NCI-H524 treated with DMSO at 0.1 percent for 48 hours (cell line): ENCODE data around the gene MROH8.
A peak's percentile ranks its signal among the peaks of the same experiment; 100 is the strongest.

Source experiments
- DNase-seq: peaks from one replicate; lab custom pipeline; 2025; lab: John Stamatoyannopoulos, UW

MROH8 gene

GRCh38 chr20:37178839-37179682 lies at the start of gene MROH8, which contains the start of gene RPN2:
Gene MROH8, minus strand, starts transcription at chr20:37179548.
Gene RPN2, plus strand, starts transcription at chr20:37179330. Its CDS starts 27 bp downstream, at chr20:37179357.
- DNase-seq: peak; percentile 97

- DNase-seq: no peak
Observed at GRCh38 chr20:37228656-37229055, 49.3 kb upstream of the MROH8 start.

DNA sequence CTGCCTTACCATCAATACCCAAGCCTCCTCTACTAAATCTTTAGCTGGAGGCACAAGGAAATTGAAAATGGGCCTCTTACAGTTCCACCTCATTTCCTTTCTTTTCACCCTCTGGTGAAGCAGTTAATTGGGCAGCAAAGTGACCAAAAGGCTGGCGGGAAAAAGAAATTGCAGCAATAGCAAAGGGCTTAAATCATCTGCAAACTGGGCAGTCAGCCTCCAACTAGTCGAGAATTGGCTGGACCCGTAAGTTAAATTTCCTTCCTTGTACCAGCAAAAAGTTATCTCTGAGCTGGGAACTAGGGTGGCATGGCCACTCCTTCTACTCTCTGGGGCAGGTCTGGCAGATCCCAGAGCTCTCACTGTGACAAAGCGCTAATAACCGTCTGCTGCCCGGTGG lies 48.7 kb upstream of the MROH8 start:
- no peak for DNase-seq

DNA sequence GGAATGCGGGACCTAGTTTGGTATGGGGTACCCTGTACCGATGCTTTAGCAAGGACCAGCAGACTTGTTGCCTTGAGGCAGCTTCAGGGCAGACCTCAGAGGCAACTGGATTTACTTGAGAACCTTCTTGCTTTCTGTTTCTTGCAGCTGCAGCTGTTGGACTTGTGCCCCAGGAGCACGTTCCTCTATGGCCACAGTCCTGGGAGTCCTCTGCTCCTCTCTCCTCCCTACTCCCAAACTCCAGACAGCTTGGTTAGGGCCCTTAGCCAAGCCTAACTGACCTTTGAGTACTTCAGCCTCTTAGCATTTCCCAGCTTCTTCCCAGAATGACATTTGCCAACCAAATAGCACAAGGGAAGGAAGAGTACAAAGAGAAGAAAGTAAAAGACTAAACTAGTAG lies 47.5 kb upstream of the MROH8 start:
- DNase-seq: no peak

DNA sequence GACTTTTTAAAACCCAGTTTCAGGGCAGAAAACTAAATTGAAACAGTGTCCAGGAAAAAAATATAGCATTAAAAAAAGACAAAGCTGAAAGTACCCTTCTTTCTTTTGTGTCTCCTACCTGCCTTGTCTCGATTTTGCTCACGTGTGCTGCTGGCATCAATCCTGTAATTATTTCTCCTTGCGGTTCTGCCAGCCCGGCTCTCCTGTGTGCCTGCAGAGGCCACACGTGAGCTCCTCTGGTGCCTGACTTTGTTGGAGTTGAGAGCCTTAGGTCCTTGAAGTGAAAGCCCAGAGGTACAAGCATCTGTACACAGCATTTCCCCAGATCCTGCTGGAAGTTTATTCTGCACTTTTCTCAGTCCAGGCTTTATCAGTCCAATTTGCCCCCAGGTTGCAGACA lies 45.8 kb upstream of the MROH8 start:
- DNase-seq: no peak

DNA sequence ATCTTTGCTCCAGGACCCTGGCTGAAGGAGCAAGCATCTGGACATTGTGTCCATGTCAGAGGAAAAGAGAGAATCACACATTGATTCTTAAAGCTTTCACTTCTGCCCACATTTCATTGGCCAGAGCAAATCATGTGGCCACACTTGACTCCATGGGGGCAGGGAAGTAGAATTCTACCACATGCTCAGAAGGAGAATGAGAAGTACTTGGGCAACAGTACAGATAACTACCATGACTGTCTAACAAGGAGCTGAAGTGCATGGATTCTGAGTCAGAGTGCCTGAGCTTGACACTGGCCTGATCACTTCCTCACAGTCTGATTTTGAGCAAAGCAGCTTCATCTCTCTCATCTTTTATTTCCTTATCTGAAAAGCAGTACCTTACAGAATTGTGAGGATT lies 43.7 kb upstream of the MROH8 start:
- DNase-seq: no peak

DNA sequence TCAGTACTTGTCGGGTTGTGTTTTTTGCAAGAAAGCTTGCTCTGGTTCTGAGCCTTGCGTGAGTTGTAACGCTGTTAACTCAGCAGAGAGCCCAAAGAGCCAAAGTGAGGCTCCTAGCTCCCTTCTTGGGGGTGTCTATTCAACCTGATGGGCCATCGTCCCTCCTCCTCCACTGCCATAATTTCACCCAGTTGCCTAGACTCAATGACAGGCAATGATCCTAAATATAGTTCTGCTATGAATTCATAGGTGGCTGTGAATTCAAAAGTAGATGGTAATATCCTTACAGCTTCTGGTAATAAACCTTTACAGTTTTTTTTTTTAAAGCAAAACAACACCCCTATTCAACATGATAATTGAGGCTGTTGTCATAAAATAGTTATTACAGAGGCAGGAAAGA lies 42.7 kb upstream of the MROH8 start:
- DNase-seq: no peak

GRCh38 chr20:37220731-37221130 lies 41.4 kb upstream of the MROH8 start:
- no peak for DNase-seq

GRCh38 chr20:37219751-37220668 lies 40.7 kb upstream of the MROH8 start:
- DNase-seq: no peak

- no peak for DNase-seq
Observed at GRCh38 chr20:37218976-37219375, 39.6 kb upstream of the MROH8 start.

GRCh38 chr20:37218441-37218840 lies 39.1 kb upstream of the MROH8 start:
- DNase-seq: no peak

DNA sequence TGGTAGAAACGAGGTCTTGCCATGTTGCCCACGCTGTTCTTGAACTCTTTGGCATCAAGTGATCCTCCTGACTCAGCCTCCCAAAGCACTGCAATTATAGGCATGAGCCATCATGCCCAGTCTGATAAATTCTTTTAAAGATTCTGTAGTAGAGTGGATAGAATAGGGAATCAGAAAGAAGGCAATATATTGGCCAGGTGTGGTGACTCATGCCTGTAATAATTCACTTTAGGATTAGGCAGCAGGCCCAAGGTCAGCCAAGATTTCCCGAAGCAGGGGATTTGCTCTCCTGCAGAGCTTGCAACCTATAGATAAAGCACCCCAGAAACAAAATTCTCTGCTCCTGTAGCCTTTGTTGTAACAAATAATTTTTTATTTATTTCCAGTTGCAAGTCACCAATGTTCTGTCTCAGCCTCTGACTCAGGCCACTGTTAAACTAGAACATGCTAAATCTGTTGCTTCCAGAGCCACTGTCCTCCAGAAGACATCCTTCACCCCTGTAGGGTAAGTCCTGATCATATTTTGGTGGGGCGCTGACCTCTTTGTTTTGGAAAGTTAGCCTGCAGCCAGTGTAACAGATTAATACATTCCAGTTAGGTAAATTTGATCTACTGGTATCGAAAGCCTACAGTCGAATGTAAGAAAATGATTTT lies 30.4 kb upstream of the MROH8 start:
- DNase-seq: no peak

- DNase-seq: no peak
Observed at GRCh38 chr20:37209193-37209592, 29.8 kb upstream of the MROH8 start.

GRCh38 chr20:37207171-37207570 lies 27.8 kb upstream of the MROH8 start:
- no peak for DNase-seq

DNA sequence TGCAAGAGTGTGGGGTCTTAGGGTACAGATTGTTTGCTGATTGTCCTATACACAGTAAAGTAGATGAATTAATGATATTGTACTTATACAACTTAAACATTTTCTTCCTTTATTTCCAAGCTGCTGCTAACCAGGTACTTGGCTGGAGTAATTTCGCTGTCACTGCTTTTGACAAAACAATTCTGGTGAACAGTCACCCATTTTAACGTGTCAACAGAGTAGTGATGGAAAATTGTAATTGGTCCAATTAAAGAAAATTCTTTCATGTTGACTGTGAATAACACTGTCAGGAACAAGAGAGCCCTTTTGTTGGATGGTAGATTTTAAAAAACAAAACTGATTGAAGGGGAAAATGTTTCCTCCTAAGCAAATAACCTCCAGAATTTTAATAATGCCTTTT lies 26.4 kb upstream of the MROH8 start:
- DNase-seq: no peak

- DNase-seq: no peak
Observed at GRCh38 chr20:37205130-37205529, 25.8 kb upstream of the MROH8 start.

DNA sequence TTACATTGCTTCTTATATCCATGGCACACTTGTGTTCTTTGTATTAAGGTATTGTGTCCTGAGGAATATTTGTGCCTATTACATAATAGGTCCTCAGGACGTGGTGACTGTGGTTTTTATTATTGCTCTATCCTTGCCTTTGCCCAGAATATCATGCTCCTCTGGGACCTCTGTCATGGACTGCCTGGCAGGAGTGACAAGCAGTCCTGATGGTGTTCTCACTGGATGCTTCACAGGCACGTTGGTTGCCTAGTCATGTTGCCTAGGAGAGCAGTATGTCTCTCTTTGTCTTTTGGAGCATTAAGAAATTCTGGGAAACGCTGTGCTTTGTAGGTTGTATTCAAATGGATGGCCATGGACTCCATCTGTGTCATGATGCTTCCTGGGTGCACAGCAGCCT lies 24.7 kb upstream of the MROH8 start:
- no peak for DNase-seq

GRCh38 chr20:37202267-37202943 lies 23.1 kb upstream of the MROH8 start:
- no peak for DNase-seq

- no peak for DNase-seq
Observed at GRCh38 chr20:37201827-37202162, 22.4 kb upstream of the MROH8 start.

DNA sequence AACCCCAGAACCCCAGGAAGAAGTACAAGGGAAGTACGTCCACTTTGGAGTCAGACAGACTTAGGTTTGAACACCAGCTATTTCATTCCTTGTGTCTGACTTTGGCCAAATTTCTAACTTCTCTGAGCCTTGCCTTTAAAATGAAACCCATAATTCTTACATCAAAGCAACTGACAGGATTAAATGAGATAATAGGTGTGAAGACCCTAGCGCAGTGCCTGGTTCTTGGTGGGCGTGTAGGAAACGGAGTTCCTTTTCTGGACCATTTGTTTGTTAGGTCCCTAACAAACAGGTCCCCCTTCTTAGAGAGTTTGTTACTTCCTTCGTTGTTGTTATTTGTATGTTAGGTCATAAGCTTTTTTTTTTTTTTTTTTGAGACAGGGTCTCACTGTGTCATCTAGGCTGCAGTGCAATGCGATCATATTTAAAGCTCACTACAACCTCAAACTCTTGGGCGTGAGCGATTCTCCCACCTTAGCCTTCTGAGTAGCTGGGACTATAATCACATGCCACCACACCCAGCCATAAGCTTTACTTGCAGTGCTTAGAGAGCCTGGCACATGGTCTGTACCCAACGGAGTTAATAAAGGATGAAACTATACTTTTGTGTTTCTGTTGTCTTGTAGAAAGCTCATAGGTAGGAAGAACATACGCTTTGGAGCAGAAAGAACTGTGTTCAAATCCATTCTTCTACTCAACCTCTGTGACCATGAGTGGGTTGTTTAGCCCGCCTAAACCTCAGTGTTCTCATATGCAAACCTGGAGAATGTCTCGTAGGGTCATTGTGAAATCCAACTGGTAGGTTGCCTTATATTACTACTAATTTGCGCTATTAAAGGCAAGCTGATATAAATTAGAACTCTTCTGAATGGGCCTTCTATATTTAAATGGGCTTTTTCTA lies 21.8 kb upstream of the MROH8 start:
- no peak for DNase-seq

DNA sequence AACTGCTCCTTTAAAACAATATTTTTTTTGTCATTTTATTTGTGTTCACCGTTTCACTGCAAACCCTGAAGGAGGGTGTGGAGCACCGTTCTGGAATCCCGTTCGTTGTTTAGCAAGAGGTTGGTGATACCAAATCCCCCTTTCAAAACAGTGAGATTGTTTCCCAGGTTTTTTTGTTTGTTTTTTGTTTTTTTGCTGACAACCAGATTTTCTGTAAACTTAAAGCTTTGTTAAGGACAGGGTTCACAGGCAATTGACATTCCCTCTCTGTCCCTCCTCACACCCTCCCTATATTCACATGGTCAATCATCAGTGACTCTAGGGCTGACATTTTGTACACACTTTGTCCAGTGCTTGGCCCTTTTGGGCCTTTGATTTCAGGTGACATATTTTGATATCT lies 21.0 kb upstream of the MROH8 start:
- no peak for DNase-seq
